Spleen (tissue), 13 donors: Measurements from ENCODE around the gene TXLNA. TPM values are rescaled to one million over a fixed set of nuclear protein-coding genes. Genes with fewer than 3 reads are reported as not detected.
A peak's percentile ranks its signal among the peaks of the same experiment; 100 is the strongest.
"Not testable (repeated sequence)": the region's sequence is repeated elsewhere in the genome, so short reads cannot be mapped to it uniquely, and the experiment has no call there.

Experiments
- DNase-seq: peaks from one replicate; pipeline ENCODE4 v3.0.0-alpha.2; 2020
- H3K27ac ChIP-seq, 8 donors: fragments of 200-600 bp; sonication (generic) in 7 of 8; 1 replicate in 4 of 8; 2 replicates in 4 of 8; pipeline versions ENCODE4 v1.5.0 to v1.8.0; 2016 to 2021; ENCODE audit warnings: inconsistent platforms in 4 of 8, mild to moderate bottlenecking in 4 of 8, moderate library complexity in 1 of 8
- H3K27me3 ChIP-seq, 7 donors: fragments of 200-600 bp; sonication (generic) in 6 of 7; replicated peaks in 1 of 7; 1 replicate in 4 of 7; 2 replicates in 3 of 7; pipeline versions ENCODE4 v1.5.0 to v1.8.0; 2016 to 2021; ENCODE audit warnings: inconsistent platforms in 3 of 7, mild to moderate bottlenecking in 1 of 7
- H3K36me3 ChIP-seq, 6 donors: fragments of 200-600 bp; sonication (generic) in 5 of 6; 1 replicate in 4 of 6; 2 replicates in 2 of 6; pipeline versions ENCODE4 v1.5.0 to v1.8.0; 2016 to 2021; ENCODE audit warnings: inconsistent platforms in 2 of 6
- H3K4me1 ChIP-seq, 6 donors: fragments of 200-600 bp; sonication (generic) in 5 of 6; 1 replicate in 3 of 6; 2 replicates in 3 of 6; pipeline versions ENCODE4 v1.5.0 to v1.8.0; 2016 to 2021; ENCODE audit warnings: inconsistent platforms in 3 of 6
- H3K4me3 ChIP-seq, 8 donors: fragments of 200-600 bp; sonication (generic) in 7 of 8; 1 replicate in 4 of 8; 2 replicates in 4 of 8; pipeline versions ENCODE4 v1.5.0 to v1.8.0; 2016 to 2021; ENCODE audit warnings: inconsistent platforms in 4 of 8, mild to moderate bottlenecking in 4 of 8, moderate library complexity in 2 of 8
- H3K9me3 ChIP-seq, 8 donors: fragments of 200-600 bp; sonication (generic) in 7 of 8; 1 replicate in 4 of 8; 2 replicates in 4 of 8; pipeline versions ENCODE4 v1.5.0 to v1.8.0; 2016 to 2021; ENCODE audit warnings: inconsistent platforms in 4 of 8
- CTCF ChIP-seq, 11 experiments: fragments of 200-600 bp in 7 of 11; fragments of 450-650 bp in 4 of 11; sonication (generic) in 4 of 11; IDR thresholded peaks in 8 of 11; conservative IDR thresholded peaks in 3 of 11; 1 replicate in 7 of 11; 2 replicates in 4 of 11; pipeline versions ENCODE4 v1.4.0 to v1.8.0; 2016 to 2021; ENCODE audit warnings: antibody characterized with exemption in 11 of 11, inconsistent platforms in 4 of 11, mild to moderate bottlenecking in 1 of 11
- POLR2A ChIP-seq, 3 donors: fragments of 450-650 bp; IDR thresholded peaks; one replicate each; pipeline ENCODE4 v1.5.1; 2017; ENCODE audit warnings: antibody characterized with exemption in 3 of 3, mild to moderate bottlenecking in 1 of 3
- POLR2AphosphoS5 ChIP-seq, 3 donors: sonication (generic); formaldehyde crosslinking; IDR thresholded peaks; one replicate each; pipeline ENCODE4 v1.5.1; 2017; ENCODE audit warnings: antibody characterized with exemption in 3 of 3
- WGBS, 5 donors: extraction: QIAGEN DNeasy Blood & Tissue Kit in 3 of 5; methylation state at CpG; one replicate each; pipeline versions ENCODE4 v1.1.5 to v1.1.7; 2013 to 2018; 5-methylcytosine and 5-hydroxymethylcytosine counted together
- intact Hi-C: fragments of 100-400 bp; cut with DNase I; formaldehyde crosslinking; loops from one replicate; pipeline ENCODE4 v1.15.0; 2023; ENCODE audit warnings: low total_unique reads
- long read RNA-seq, 2 donors: transcript quantifications; one replicate each; lab custom pipeline, GENCODE V29; 2026
- polyA plus RNA-seq, 3 donors: library from polyadenylated mRNA; stranded (reverse); fragments of 200-250 nt; gene quantifications; one replicate each; pipeline ENCODE4 v1.2.1, GENCODE V29; 2013
- total RNA-seq, 7 donors: library from RNA; depleted of rRNA in 3 of 7; stranded (reverse); fragments of >200 nt in 3 of 7; fragmentation: NEBNext Ultra II Directional in 4 of 7; extraction: Animal tissue kit (Norgen Biotek cat#: 25700) in 4 of 7; gene quantifications; one replicate each; pipeline versions ENCODE4 v1.1.0 to v1.2.1, GENCODE V29; 2016 to 2021
- donor health status: healthy with polysubstance abuse.
- donor health status: DM: no; HTN: no; CAD: no; lungs with moderate emphysema.
- donor health status: DM: no; HTN: no; CAD: no.
- donor health status: Bipolar disorder and iron deficiency.
- donor health status: healthy.
- donor health status: DM: no; HTN: no; CAD: no.
- donor health status: DM: yes; HTN: yes; CAD: no.

TXLNA gene
- total RNA-seq (10 to 100 TPM; 39.2 to 49.3 (median 42.9) TPM), polyA plus RNA-seq (10 to 100 TPM in 1 of 3 donors, 1 to 10 TPM in 2; 8.7 to 24.8 (median 8.9) TPM)
- long read RNA-seq, donor 1, full-length matches to known transcripts, result 2 of 2 reads
- long read RNA-seq, donor 1, partial matches to known transcripts, result 0 of 2 reads
- long read RNA-seq, donor 1, other reads (novel, unspliced or antisense), result 0 of 2 reads
- long read RNA-seq, donor 2, full-length matches to known transcripts, result 4 of 4 reads
- long read RNA-seq, donor 2, partial matches to known transcripts, result 0 of 4 reads
- long read RNA-seq, donor 2, other reads (novel, unspliced or antisense), result 0 of 4 reads

- Histone ChIP-seq H3K4me1 (peaks cover 23 to 61% (median 53%) of the 10 kb centered on the region in 6 donors), H3K36me3 (peaks cover 0 to 46% (median 23%) of the 10 kb centered on the region in 6 donors), H3K9me3 (no peaks in the 10 kb centered on the region), H3K27ac (peak within 1 kb of the TSS; percentile 72 to 96 (median 94)), H3K4me3 (peak within 1 kb of the TSS; percentile 50 to 88 (median 72)), H3K27me3 (no peaks in the 10 kb centered on the region)
- DNase-seq, result peak; percentile 99
- WGBS, 5 donors, result 0% methylated on average over 14 to 79 of the region's 79 CpGs
- TF ChIP-seq CTCF (IDR thresholded peaks at IDR 0.05 in 8 of 11, conservative IDR thresholded peaks at IDR 0.05 in 3 of 11) (peak in 6 of 11 experiments; percentile 11 to 43 (median 25)), POLR2AphosphoS5 (IDR thresholded peaks at IDR 0.05) (peak; percentile 85 to 94 (median 87)), POLR2A (IDR thresholded peaks at IDR 0.05) (peak in 1 of 3 donors; percentile 4)
- intact Hi-C loops, result no loop called here
These were observed at the start of gene TXLNA for GRCh38 chr1:32179443-32180185. TXLNA (plus strand) TSS chr1:32179675; CDS start chr1:32180346, 671 bp downstream.

- H3K4me3 ChIP-seq, H3K9me3 ChIP-seq, H3K27me3 ChIP-seq, H3K27ac ChIP-seq, DNase-seq, intact Hi-C loops: not testable (repeated sequence)
- Histone ChIP-seq H3K4me1 (peaks cover 5 to 40% (median 14%) of the 10 kb centered on the region in 6 donors), H3K36me3 (peaks cover 0 to 42% (median 3%) of the 10 kb centered on the region in 6 donors)
- WGBS, 5 donors, result 92 to 97% (median 96%) methylated on average over 9 of the region's 9 CpGs
These were observed 45.6 kb upstream of the TXLNA start for GRCh38 chr1:32133950-32134280.

GRCh38 chr1:32137111-32137510, 42.4 kb upstream of the TXLNA start:
- Histone ChIP-seq H3K27me3 (no peaks in the 10 kb centered on the region), H3K4me1 (peaks cover 3 to 50% (median 17%) of the 10 kb centered on the region in 6 donors), H3K27ac (no peak overlapping the region), H3K9me3 (no peaks in the 10 kb centered on the region), H3K4me3 (no peak overlapping the region), H3K36me3 (peaks cover 0 to 21% (median 3%) of the 10 kb centered on the region in 6 donors)
- TF ChIP-seq CTCF (IDR thresholded peaks at IDR 0.05 in 8 of 11, conservative IDR thresholded peaks at IDR 0.05 in 3 of 11) (no peak), POLR2A (IDR thresholded peaks at IDR 0.05) (no peak), POLR2AphosphoS5 (IDR thresholded peaks at IDR 0.05) (no peak)
- intact Hi-C loops, result no loop called here
- 94 to 97% (median 96%) methylated on average over 5 of the region's 5 CpGs for WGBS, 5 donors
- no peak for DNase-seq

- no peaks in the 10 kb centered on the region for H3K27me3 ChIP-seq
- no peak overlapping the region for H3K4me3 ChIP-seq
- peaks cover 0 to 9% (median 3%) of the 10 kb centered on the region in 6 donors for H3K36me3 ChIP-seq
- no peak for TF ChIP-seq CTCF (IDR thresholded peaks at IDR 0.05 in 8 of 11, conservative IDR thresholded peaks at IDR 0.05 in 3 of 11)
- no peaks in the 10 kb centered on the region for H3K9me3 ChIP-seq
- peaks cover 3 to 58% (median 20%) of the 10 kb centered on the region in 6 donors for H3K4me1 ChIP-seq
- DNase-seq, result no peak
- no peak overlapping the region for H3K27ac ChIP-seq
- intact Hi-C loops, result no loop called here
- WGBS, 5 donors, result 77 to 85% (median 81%) methylated on average over 5 of the region's 5 CpGs
These were observed 40.5 kb upstream of the TXLNA start for GRCh38 chr1:32138965-32139364.
